ENCODE data around the gene HIVEP2.

HIVEP2 gene

DNA sequence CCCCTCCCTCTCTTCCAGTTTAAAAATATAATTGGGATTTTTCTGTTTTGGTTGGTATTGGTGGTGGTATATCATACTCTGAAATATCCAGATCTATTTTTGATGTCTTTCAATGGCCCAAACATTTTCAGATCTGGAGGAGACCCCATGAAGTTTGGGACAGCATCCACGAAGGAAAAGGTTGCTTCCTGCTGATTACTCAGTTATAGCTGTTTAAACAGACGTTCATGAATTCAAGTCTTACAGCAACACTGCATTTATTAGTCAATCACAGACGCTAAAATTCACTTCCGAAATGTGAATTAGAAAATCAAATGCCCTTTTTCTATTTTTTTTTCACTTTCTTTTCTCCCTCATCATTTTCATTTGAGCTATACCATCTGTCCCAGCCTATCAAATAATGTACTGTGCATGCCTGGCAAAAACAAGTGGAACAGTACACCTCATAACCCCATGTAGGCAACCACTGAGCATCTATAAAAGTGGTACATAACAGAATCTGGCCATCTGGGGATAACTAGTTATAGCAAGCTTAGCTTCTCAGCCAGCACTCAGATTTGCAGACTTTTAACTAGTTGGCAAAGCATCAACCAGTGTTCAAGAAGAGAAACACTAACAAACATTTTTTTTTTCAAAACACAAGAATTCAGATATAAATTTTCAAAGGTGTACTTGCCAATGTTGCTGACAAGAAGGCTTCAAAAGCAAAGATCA lies 124.5 kb downstream of the HIVEP2 start:
- Histone ChIP-seq H3K36me3 (no peaks in the 10 kb centered on the region), H3K9me3 (no peaks in the 10 kb centered on the region), H3K4me3 (ENCODE audit: low read depth in 1 of 2, low read length in 1 of 2) (peak overlapping the region; percentile 64 to 80), H3K27ac (peak overlapping the region; percentile 65), H3K27me3 (no peaks in the 10 kb centered on the region), H3K4me1 (ENCODE audit: control insufficient read depth in 1 of 2, insufficient read depth in 1 of 2, low read depth in 1 of 2, low read length in 1 of 2) (peaks cover 13 to 15% of the 10 kb centered on the region in 2 experiments)
- TF ChIP-seq CTCF (IDR thresholded peaks at IDR 0.05), result no peak

DNA sequence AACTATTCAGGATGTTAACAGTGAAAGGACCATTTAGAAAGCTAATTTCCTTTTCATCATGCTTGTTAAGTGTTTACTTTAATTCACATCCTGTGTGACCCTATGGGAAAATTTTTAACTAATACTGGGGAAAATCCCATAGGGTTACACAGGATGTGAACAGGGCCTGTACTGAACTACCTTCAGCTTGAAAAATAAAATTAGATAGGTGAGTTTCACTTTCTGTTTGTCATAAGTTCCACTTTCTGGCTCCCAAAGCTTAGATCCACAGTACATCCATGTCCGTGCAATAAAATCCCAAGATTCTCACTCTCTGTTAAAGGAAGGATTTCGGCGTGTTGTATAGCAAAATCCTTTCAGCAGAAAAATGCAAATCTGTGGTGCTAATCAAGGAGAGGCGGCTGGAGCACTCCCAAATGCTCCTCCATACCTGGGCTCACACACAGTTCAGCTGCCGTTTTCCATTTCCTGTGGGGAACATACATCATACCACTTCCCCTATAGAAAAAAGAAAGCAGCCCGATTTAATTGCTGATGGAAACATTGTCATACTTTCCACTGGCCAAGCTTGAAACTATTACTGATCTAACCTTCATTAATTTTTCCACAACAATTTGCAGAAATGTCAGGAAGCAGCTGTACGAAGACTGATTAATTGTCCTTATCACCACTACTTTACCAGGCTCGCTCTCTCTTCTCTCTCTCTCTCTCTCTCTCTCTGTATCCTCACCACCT lies 125.2 kb downstream of the HIVEP2 start:
- Histone ChIP-seq H3K27ac (peak overlapping the region; percentile 65), H3K36me3 (no peaks in the 10 kb centered on the region), H3K9me3 (no peaks in the 10 kb centered on the region), H3K4me1 (ENCODE audit: control insufficient read depth in 1 of 2, insufficient read depth in 1 of 2, low read depth in 1 of 2, low read length in 1 of 2) (peaks cover 13 to 15% of the 10 kb centered on the region in 2 experiments), H3K27me3 (no peaks in the 10 kb centered on the region), H3K4me3 (ENCODE audit: low read depth in 1 of 2, low read length in 1 of 2) (peak overlapping the region; percentile 64 to 80)
- no peak for TF ChIP-seq CTCF (IDR thresholded peaks at IDR 0.05)

DNA sequence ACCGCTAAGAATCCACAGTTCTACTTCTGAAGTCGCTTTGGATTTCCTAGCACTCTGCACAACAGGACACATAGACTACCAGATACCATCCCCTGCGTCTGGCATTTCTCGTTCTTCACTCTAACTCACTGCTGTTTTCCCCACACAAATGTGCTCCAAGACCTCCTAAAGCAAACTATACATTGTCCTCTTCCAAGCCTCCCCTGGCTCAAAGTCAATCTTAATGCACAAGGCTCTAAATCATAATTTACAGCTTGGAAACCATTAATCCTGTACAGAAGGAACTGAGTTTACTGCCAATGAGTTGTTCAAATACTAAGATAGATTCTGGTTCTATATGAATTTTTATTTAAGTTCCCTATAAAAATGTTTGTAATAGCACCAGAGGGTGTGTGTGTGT lies 128.5 kb downstream of the HIVEP2 start:
- H3K9me3 ChIP-seq, result no peaks in the 10 kb centered on the region
- peaks cover 13 to 15% of the 10 kb centered on the region in 2 experiments for H3K4me1 ChIP-seq (ENCODE audit: control insufficient read depth in 1 of 2, insufficient read depth in 1 of 2, low read depth in 1 of 2, low read length in 1 of 2)
- no peak overlapping the region for H3K4me3 ChIP-seq (ENCODE audit: low read depth in 1 of 2, low read length in 1 of 2)
- no peak overlapping the region for H3K27ac ChIP-seq
- no peaks in the 10 kb centered on the region for H3K27me3 ChIP-seq
- H3K36me3 ChIP-seq, result no peaks in the 10 kb centered on the region
- no peak for TF ChIP-seq CTCF (IDR thresholded peaks at IDR 0.05)

- Histone ChIP-seq H3K4me1 (ENCODE audit: control insufficient read depth in 1 of 2, insufficient read depth in 1 of 2, low read depth in 1 of 2, low read length in 1 of 2) (peaks cover 13 to 15% of the 10 kb centered on the region in 2 experiments), H3K36me3 (no peaks in the 10 kb centered on the region), H3K27ac (no peak overlapping the region), H3K9me3 (no peaks in the 10 kb centered on the region), H3K27me3 (no peaks in the 10 kb centered on the region), H3K4me3 (ENCODE audit: low read depth in 1 of 2, low read length in 1 of 2) (no peak overlapping the region)
- TF ChIP-seq CTCF (IDR thresholded peaks at IDR 0.05), result no peak
Measured at GRCh38 chr6:142816031-142816430, 128.9 kb downstream of the HIVEP2 start.

DNA sequence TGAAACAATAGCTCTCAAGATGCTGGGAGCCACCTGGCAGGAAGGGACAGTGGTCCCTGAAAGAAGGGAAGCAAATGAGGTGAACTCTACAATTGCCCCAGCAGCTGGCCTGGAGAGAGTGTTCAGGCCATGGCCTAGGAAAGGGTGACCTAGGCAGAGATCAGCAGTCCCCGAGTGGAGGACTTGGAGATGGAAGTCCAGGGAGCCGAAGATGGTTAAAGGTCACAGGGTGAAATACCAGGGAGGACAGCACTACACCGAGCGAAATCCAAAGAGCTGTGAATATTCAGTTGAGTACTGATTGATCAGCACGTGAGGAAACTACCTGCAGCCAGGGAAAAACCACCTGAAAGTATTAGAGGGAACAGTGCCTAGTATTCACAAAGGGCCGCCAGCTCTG lies 133.1 kb downstream of the HIVEP2 start:
- no peaks in the 10 kb centered on the region for H3K4me1 ChIP-seq (ENCODE audit: control insufficient read depth in 1 of 2, insufficient read depth in 1 of 2, low read depth in 1 of 2, low read length in 1 of 2)
- no peaks in the 10 kb centered on the region for H3K9me3 ChIP-seq
- no peaks in the 10 kb centered on the region for H3K36me3 ChIP-seq
- no peaks in the 10 kb centered on the region for H3K27me3 ChIP-seq
- H3K27ac ChIP-seq, result no peak overlapping the region
- TF ChIP-seq CTCF (IDR thresholded peaks at IDR 0.05), result no peak
- H3K4me3 ChIP-seq (ENCODE audit: low read depth in 1 of 2, low read length in 1 of 2), result no peak overlapping the region
